Hippocampal formation (tissue), 2 donors: ENCODE data around the gene GRHPR.

ENCODE experiments used
- DNase-seq, 2 donors: peaks; one replicate each; lab custom pipeline; 2025; lab: John Stamatoyannopoulos, UW

Gene GRHPR

DNA sequence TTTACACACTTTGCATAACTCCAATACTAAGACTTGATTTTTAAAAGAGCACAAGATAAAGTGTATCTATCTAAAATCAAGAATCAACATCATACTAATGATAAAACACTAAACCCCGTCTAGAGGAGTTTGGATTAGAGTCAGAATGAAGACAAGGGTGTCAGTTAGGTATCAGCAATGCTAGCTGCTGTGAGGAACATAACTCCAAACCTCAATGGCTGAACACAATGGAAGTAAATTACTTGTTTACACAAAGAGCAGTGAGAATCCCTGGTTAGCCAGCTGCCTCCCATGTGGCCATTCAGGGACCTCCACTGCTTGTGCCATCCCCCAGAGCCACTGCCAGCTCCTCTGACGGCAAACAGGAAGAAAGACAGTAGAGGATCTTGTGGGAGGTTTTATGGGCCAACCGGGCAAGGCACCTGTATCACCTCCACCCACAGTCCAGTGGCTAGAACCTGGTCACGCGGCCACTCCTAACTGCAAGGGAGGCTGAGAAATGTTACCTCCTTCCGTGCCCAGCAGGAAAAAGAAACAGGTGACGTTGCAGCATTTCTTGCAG is 24.0 kb upstream of the GRHPR start:
- DNase-seq, result no peak

DNA sequence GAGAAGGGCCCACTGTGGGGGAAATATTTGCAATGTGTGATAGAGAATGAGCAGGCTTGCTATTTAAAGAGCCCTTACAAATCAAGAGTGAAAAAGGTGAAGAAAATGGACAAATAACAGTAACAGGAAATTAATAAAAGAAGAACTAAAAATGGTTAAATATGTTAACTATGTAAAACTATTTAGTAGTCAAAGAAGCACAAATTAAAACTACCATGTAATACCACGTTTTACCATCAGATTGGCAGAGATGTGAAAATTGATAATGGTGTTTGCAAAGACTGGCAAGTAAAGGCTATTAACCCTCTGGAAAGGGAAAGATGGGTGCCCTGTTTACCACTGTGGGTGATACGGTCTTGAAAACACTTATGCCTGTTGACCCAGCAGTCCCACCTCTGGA is 23.2 kb upstream of the GRHPR start:
- DNase-seq, result no peak

DNA sequence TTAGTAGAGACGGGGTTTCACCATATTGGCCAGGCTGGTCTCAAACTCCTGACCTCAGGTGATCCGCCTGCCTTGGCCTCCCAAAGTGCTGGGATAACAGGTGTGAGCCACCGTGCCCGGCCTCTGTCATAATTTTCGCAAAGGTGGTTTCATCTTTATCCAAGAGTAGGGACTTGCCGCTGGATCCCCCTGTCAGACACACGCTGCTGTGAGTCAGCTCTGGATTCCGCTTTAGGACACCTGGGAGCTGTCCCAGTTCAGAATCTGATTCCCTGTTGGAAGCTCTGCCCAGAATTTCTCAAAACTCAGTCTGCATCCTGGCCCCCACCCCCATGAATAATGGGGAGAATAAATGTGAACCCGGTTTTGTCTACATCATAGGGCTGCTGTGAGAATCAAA is 17.9 kb upstream of the GRHPR start:
- DNase-seq, result no peak

DNA sequence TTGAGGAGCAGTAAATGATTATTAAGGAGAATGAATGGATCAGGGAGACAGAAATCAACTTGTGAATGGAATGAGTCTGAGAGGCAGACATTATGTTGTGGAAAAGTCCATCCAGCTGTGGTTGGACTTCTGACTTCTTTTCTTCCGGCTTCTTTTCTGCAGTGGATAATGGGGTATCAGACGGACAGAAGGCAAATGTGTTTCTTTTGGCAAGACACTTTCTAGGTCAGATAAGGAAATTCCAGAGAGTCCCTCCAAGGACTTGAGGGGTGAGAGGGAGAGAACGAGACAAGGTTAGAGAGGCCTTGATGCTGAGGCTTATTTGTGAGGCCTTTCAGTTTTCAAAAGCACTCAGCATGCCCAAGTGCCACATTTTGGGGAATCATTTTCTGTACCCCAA is 17.1 kb upstream of the GRHPR start:
- DNase-seq, result no peak

DNA sequence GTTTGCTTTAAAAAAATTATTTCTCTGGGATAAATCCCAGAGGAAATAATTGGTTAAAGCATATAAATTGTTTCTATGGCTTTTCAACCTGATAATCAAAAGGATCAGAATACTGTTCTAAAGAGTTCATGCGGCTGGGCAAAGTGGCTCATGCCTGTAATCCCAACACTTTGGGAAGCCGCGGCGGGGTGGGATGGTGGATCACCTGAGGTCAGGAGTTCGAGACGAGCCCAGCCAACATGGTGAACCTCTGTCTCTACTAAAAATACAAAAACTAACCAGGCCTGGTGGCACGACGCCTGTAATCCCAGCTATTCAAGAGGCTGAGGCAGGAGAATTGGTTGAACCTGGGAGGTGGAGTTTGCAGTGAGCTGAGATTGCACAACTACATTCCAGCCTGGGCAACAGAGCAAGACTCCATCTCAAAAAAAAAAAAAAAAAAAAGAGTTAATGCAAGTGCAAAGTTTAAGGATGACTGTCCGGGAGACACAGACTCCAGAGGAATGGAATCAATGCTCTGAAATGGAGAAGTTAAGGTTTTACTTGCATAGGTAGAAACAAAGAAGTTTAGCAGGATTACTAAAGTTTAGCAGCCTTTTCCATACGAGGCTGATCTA is 16.6 kb upstream of the GRHPR start:
- DNase-seq, result no peak

DNA sequence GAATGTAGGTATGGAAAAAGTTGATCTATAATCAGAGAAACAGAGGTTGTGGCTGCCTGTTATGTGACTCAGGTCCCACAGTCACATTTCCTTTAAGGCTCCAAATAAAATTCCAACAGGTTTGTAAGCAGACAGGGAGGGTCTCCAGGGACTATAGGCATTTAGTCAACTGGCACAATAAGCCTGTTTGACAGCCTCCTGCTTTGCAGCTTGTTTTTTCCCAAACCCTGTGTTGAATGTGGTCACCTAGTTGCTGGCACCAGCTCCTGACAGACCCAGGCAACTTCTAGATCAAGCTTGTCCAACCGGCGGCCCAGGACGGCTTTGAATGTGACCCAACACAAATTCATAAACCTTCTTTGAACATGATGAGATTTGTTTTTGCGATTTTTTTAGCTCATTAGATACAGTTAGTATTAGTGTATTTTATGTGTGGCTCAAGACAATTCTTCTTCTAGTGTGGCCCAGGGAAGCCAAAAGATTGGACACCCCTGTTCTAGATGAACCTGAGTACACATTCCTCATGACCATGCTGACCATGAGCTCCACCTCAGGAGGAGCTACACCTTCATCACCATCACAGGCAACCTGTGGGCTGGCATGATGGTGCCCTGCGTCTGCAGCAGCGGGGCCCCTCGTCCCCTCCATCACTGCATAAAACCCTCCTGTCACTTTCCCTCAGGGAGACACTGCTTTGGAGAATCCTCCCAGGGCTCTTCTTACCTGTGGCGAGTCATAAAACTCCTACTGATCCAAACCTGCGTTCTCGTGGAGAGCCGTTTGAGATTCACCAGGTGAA is 15.7 kb upstream of the GRHPR start:
- no peak for DNase-seq

DNA sequence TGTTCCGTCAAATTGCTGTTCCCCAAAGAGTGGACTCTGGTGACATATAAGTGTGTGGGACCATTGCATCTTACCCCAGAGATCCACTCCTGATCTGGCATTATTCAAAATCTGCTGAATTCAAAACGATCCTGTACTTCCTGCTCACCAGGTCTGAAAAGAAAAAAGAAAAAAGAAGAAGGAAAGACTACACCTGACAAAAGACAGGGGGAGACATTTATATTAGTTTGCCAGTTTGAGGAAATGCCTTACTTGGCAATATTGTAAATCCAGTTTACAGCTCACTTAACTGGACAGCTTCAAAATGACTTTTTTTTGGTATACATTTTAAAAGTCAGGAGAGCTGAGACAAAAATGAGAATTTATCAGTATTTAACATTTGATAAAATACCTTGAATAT is 15.0 kb upstream of the GRHPR start:
- no peak for DNase-seq

DNA sequence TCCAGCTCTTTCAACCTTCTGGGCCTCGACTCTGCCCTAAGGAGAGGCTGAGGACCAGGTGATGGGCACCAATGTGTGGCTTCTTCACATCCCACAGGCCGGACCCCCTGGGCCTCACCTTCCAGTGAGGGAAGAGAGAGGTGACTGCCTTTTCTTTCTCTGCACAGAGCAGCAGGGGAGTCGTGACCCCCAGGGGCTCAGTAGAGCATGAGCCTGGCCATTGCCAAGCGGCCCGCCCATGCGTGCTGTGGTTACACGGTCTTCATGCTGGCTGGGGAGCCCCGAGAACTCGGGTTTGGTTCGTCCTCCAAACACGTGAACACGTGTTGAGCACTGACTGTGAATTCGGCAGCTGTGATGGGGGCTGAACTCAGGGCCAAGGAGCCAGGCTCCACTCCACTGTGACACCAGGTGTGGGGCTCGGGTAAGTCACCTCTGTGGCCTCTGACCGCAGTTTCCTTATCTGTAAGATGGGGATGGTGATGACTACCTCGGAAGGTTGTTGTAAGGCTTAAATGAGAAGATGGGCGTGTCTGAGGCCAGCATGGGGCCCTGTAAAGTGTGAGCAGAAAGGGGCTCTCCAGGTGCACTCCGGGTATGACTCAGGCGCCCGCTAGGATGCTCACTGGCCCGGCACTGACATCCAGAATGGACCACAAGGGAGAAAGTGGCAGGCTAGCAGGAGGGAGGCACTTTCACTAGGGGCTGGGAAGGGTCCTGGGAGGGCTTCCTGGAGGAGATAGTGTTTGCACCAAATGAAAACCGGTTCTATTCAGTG is 13.4 kb upstream of the GRHPR start:
- DNase-seq, result no peak

DNA sequence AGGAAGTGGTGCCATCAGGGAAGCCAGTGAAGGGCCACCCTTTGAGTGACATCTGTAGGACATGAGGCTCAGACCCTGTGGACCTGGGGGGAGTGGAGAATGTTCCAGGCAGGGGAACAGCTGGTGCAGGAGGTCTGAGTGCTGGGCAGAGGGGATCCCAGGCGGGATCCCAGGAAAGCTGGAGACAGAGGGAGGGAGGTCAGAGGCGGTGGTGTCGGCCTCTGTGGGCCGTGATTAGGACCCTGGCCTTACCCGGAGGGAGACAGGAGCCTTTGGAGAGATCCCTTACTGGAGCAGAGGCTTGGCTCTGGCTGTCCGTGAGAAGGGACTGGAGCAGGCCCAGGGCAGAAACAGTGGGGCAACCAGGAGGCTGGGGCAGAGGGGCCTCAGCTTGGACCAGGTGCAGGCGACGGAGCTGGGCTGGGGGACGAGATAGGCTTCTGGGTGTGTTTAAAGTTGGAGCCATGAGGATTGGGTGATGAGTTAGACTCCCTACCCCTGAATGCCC is 12.1 kb upstream of the GRHPR start:
- DNase-seq, result no peak

DNA sequence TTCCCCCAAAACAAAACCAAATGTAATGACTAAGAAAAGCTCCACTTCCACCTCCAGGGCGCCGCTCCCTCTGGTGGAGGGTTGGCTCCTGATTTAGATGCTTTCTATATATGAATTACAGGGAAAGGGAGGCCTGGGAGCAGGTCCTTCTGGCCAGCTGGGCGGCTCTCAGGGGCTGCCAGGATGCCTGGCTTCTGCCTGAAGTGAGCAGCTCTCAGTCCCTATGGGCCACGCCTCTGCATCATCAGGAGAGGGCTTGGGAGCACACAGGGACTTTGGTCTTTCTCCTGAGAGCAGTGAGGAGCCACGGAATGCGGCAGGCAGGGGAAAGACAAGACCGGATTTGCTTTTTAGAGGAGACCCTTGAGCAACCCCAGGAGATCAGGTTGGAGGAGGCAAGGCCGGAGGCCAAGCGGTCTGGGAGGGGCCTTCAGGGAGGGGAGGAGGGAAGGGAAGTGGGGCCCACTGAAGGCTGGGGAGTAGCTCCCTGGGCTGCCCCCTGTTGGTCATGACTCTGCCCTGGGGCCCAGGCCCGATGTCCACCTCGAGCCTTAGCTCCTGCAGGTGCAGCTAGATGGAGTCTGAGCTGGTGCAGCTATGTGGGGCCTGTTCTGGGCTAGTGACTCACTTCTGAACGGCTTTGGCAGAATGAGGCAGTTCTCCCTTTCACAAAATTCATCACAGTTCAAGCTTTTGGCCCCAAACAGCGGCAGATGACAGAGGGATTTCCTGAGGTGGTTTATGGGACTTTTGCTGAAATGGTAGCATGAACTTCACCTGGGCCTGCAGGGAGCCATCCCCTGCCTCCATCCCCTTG is 11.3 kb upstream of the GRHPR start:
- no peak for DNase-seq

DNA sequence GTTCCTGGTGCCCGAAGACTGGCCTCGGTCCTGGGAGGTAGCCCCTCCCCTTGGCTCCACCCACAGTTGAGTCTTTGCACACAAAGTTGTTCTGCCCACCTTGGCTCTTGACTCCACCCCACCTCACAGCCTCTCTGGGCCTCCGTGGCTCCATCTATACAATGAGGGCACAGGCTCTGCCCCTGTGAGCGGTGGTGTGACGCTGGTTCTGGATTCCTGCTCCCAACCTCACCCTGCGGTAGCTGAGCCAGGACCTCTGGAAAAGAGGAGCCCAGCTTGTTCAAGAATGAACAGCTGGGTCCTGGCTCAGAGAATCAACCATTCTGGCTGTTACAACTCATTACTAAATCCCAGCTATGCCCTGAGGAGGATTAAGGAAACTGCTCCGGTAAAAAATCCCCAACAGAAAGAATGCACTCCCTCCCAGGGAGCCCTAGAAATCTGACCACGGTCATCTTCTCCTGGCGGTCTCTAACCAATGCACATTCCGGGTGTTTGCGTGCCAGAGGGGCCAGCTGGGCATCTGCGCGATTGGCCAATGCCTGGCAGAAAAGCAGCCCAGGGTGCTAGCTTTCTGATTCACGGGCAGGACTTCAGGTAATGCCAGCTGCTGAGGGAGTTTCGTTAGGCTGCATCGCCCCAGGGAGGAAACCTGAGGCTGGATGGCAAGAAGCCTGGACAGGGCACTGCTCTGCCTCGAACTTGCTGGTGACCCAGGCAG is 9.9 kb upstream of the GRHPR start:
- no peak for DNase-seq

DNA sequence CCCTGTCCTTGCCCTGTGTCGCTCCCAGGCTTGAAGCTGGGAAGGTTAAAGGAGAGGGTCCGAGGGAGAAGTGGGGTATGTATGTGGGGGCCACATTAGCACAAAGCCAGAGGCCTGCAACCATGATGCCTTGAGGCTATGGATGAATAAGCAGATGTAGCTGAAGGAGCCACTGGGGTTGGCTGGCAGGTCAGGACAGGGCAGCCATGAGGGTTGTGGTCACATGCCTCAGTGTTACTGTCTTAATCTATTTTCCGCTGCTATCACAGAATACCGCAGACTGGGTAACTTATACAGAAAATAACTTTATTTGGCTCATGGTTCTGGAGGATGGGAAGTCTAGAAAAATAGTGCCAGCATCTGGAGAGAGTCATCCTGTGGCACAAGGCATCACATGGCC is 9.2 kb upstream of the GRHPR start:
- DNase-seq, result no peak

DNA sequence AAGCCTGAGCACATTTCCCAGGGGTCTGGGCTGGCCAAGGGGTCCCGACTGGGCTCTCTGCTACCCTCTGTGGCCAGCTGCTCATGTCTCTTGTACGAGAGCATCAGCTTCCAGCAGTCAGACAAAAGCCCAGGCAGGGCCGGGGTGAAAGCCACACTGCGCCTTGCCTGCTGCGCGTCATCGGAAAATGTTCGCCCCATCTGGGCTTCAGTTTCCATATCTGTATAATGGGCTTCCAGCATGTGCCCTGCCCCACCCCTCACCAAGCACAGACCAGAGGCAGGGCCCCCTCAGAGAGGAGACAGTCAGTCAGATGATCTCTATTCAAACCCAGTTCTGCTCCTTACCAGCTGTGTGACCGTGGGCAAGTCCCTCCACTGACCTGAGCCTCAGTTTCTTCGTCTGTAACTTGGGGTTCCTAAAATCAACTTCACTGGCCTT is 8.0 kb upstream of the GRHPR start:
- no peak for DNase-seq

DNA sequence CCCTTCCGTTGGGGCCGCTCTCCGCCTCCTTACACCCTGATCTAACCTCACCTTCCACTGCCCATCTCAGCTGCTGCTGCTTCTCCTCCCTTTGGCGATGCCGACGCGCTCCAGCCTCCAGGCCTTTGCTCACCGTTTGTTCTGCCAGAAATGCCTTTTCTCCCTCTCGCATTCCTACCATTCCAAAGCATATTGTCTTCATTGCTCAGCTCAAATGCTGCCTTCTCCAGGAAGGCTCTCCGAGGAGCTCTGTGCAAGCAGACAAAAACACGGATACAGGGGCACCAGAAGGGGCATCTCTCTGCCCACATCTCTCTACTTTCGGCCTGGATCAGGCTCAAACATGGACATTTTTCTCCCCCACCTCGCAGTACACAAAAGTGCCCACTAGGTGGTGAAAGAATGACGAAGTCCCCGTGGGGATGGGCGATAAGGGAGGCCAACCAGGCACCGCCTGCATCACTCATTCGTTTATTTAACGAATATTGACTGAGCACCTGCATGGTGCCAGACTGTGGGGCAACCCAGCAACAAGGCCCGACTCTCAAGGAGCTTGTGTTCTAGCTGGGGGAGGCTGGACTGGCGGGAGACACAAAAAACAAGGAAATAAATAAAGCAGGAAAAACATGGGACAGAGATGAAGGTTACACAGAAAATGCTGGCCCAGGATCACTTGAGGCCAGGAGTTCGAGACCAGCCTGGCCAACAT is 7.3 kb upstream of the GRHPR start:
- peak; percentile 63 to 65 for DNase-seq

DNA sequence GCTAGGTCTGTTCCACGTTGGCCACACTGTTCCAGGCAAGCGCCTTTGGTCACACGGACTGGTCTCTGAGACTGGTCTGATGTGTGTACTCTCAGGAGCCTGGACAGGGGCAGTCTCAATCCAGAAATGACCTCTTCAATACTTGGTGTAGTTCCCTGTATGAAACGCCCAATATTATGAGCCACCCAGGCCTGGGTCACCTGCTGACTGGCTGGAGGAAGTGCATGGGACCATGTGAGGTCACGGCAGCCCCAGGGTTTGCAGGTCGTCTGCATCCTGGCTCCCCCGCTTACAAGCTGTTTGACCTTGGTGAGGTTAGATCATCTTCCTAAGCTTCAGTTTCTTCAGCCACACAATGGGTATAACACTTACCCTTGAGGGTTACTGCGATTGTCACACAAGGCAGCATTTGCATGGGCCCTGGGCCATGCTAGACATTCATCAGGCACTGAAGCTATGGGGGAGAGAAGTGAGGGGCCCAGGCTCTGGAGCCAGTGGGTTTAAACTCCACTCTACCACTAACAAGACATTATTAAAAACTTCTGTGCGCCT is 5.2 kb upstream of the GRHPR start:
- no peak for DNase-seq

DNA sequence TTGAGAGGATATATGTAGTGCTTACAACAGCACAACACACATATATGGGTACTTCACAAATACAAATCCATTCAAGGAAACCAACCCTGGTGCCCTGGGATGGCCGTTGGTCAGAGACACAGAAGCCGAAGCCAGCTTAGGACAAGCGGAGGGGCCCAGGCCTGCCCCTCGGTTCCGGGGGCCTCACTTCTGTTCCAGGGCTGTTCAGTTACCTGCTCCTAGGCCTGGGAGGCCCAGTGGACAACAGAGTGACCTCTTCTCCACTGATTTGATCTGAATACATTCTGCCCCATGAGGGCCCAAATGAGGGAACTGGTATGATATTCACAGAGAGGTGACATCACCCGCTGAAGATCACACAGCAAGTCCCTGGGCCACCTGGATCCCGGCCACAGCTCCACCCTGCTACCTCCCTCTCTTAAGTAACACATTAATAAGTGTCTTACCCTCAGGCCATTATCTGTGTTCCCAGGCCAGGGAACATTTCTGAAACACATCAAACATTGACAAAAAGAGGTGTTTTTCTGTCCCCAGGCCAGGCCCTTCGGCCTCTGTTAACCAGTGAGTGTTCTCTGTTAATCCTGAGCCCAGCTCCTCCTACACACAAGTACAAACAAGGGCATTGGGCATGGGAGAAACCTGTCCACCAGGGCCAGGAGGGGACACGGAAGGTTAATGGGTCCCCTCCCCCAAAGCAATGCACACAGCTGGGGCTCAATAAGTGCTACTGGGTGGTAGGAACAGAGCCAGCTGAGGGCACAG is 4.5 kb upstream of the GRHPR start:
- no peak for DNase-seq

DNA sequence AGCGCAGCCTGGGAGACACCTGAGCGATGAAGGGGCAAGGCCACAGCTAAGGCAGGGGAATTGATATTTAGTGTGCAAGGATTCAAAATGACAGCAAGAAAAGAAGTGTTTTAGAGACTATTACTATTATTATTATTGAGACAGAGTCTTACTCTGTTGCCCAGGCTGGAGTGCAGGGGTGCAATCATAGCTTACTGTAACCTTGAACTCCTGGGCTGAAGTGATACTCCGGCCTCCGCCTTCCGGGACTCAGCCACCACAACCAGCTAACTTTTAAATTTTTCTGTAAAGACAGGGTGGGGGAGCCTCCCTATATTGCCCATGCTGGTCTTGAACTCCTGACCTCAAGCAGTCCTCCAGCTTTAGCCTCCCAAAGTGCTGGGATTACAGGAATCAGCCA is 3.3 kb upstream of the GRHPR start:
- no peak for DNase-seq

DNA sequence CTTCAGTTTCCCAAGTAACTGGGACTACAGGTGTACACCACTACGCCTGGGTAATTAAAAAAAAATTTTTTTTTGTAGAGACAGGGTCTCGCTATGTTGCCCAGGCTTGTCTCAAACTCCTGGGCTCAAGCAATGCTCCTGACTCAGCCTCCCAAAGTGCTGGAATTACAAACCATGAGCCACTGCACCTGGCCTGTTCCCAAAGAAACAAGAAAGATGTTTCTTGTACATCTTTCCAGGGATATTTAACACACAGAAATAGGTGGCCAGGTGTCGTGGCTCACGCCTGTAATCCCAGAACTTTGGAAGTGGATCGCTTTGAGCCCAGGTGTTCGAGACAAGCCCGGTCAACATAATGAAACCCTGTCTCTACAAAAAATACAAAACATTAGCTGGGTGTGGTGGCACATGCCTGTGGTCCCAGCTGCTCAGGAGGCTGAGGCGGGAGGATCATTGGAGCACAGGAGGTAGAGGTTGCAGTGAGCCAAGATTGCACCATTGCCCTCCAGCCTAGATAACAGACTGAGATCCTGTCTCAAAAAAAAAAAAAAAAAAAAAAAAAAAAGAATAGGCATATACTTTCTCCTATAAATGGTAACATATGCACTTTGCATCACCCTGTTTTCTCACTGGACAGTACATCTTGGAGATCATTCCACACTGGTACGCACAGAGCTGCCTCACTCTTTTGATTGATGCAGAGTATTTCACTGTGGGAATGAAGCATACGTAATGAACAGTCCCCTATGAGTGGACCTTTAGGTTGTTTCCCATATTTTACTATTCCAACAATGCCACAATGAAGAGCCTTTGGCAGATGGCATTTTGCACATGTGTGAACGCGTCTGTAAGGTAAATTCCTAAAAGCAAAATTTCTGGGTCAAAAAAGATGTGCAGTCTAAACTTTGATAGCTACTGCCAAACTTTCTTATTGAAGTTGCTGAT is 2.0 kb upstream of the GRHPR start:
- no peak for DNase-seq
